Muscle of leg (tissue), 11 donors: ENCODE results near the gene EMD. TPM values are rescaled to one million over a fixed set of nuclear protein-coding genes. Genes with fewer than 3 reads are reported as not detected.

ENCODE experiments used
- DNase-seq: peaks from one replicate; pipeline ENCODE4 v3.0.0; 2013
- H3K27ac ChIP-seq: one replicate; pipeline ENCODE4 v1.5.1; 2013; ENCODE audit warnings: mild to moderate bottlenecking, low read length, control low read depth
- H3K27me3 ChIP-seq: one replicate; pipeline ENCODE4 v1.6.1; 2013; ENCODE audit warnings: low read length; ENCODE audit not compliant: control insufficient read depth, insufficient read depth
- H3K36me3 ChIP-seq: one replicate; pipeline ENCODE4 v1.6.1; 2013; ENCODE audit warnings: low read length; ENCODE audit not compliant: control insufficient read depth, insufficient read depth
- H3K4me1 ChIP-seq: one replicate; pipeline ENCODE4 v1.6.1; 2013; ENCODE audit warnings: low read length; ENCODE audit not compliant: control insufficient read depth, insufficient read depth
- H3K4me3 ChIP-seq: one replicate; pipeline ENCODE4 v1.5.1; 2013; ENCODE audit warnings: low read length, control low read depth
- H3K9me3 ChIP-seq: replicated peaks from 2 replicates; pipeline ENCODE4 v1.6.1; 2013; ENCODE audit warnings: low read depth, low read length; ENCODE audit not compliant: control insufficient read depth
- WGBS: methylation state at CpG from one replicate; pipeline ENCODE4 v1.1.5; 2013; ENCODE audit warnings: missing lambda C conversion rate; ENCODE audit not compliant: insufficient coverage; 5-methylcytosine and 5-hydroxymethylcytosine counted together
- polyA plus RNA-seq, 8 donors: library from polyadenylated mRNA; unstranded; fragments of 120-200 nt; gene quantifications; one replicate each; pipeline versions ENCODE4 v1.2.1 to v1.2.3, GENCODE V29; 2013; ENCODE audit warnings: inconsistent platforms in 1 of 8, low replicate concordance in 1 of 8; ENCODE audit not compliant: insufficient read length in 8 of 8, insufficient read depth in 1 of 8
- total RNA-seq: library from RNA; stranded (reverse); fragments of 120-200 nt; gene quantifications from one replicate; pipeline ENCODE4 v1.2.4, GENCODE V29; 2013

Gene EMD
- total and polyA plus RNA-seq, 9 donors = 8.7 to 66.7 (median 54.8) TPM

- no peaks in the 10 kb centered on the region for H3K27me3 ChIP-seq
- H3K4me1 ChIP-seq = no peaks in the 10 kb centered on the region
- no peak overlapping the region for H3K4me3 ChIP-seq
- H3K27ac ChIP-seq = no peak overlapping the region
- H3K36me3 ChIP-seq = peaks cover 99% of the 10 kb centered on the region
- 90% methylated on average over 10 of the region's 14 CpGs for WGBS
- no peak for DNase-seq
- no peaks in the 10 kb centered on the region for H3K9me3 ChIP-seq
Measured at GRCh38 chrX:154354013-154354412, 25.1 kb upstream of the EMD start.

DNA sequence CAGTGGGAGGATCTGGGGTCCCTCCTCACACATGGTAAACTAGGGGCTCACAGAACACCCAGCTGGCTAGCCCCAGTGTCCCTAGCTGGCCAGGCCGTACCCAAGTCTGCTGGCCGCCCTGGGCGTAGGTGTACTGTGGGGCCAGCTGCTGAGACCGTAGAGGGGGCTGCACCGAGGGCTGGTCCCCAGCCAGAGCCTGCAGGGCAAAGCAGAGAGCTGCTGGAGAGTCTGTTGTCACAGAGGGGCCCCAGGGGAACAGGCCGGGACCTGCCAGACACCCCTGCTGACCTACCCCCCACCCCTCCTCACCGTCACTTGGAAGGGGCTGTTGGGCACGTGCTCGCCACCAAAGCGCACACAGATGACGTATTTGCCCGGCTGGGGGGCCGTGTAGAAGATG is 24.6 kb upstream of the EMD start:
- H3K4me1 ChIP-seq = no peaks in the 10 kb centered on the region
- DNase-seq = no peak
- no peaks in the 10 kb centered on the region for H3K27me3 ChIP-seq
- no peaks in the 10 kb centered on the region for H3K9me3 ChIP-seq
- no peak overlapping the region for H3K4me3 ChIP-seq
- WGBS = 83% methylated on average over 13 of the region's 13 CpGs
- no peak overlapping the region for H3K27ac ChIP-seq
- peaks cover 98% of the 10 kb centered on the region for H3K36me3 ChIP-seq

DNA sequence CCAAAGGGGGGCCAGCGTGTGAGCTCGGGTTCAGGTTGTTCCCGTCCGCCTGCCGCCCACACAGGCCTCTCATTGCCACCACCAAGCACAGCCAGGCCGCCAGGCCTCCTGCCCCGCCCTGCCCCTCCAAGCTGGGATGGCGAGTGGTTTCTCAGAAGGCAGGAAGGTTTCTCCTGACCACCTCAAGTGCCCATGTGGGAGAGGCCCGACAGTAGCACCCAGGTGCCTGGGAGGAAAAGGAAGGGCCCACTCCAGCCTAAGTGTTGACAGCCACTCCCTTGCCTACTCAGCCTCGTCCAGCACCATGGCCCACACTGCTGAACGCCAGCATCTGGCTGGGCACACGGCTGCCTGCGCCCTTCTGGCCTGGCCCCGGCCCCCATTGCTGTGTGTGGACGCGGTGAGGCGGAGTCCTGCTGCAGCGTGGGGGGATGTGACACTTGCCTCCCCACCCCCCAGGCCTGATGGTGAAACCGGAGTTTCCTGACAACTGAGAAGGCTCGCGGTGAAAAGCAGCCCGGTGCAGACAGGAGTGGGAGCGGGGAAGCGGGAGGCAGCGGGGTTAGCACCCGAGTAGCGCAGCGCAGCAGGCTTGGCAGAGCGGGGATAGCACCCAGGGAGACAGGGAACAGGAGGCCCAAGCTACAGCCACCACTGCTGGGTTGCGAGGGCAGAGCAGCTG is 23.9 kb upstream of the EMD start:
- H3K4me1 ChIP-seq = no peaks in the 10 kb centered on the region
- no peaks in the 10 kb centered on the region for H3K27me3 ChIP-seq
- DNase-seq = no peak
- no peak overlapping the region for H3K4me3 ChIP-seq
- WGBS = 82% methylated on average over 25 of the region's 30 CpGs
- peaks cover 98% of the 10 kb centered on the region for H3K36me3 ChIP-seq
- no peaks in the 10 kb centered on the region for H3K9me3 ChIP-seq
- H3K27ac ChIP-seq = no peak overlapping the region

DNA sequence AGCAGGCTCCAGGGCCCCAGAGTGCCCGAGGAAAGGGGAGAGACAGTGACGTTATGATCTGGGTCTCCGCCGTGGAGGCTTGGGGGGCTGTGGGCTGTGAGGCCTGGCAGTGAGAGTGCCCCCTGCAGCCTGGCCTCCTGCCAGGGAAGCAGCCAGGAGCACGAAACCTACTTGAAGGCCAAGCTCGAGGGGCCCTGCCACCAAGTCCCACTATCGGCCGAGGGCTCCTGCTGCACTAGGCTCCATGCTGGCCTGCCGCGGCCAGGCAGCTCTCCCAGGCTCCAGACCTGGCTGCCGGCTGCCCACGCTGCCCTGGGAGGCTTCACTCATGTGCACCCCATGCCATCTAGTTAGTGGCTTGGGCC is 23.3 kb upstream of the EMD start:
- Histone ChIP-seq H3K9me3 (no peaks in the 10 kb centered on the region), H3K27me3 (no peaks in the 10 kb centered on the region), H3K36me3 (peaks cover 97% of the 10 kb centered on the region), H3K27ac (no peak overlapping the region), H3K4me1 (no peaks in the 10 kb centered on the region), H3K4me3 (no peak overlapping the region)
- WGBS = 82% methylated on average over 12 of the region's 12 CpGs
- no peak for DNase-seq

GRCh38 chrX:154356596-154356995 is 22.5 kb upstream of the EMD start:
- no peak for DNase-seq
- 73% methylated on average over 4 of the region's 13 CpGs for WGBS
- H3K36me3 ChIP-seq = peaks cover 95% of the 10 kb centered on the region
- H3K9me3 ChIP-seq = no peaks in the 10 kb centered on the region
- H3K27ac ChIP-seq = no peak overlapping the region
- no peak overlapping the region for H3K4me3 ChIP-seq
- no peaks in the 10 kb centered on the region for H3K4me1 ChIP-seq
- H3K27me3 ChIP-seq = no peaks in the 10 kb centered on the region

GRCh38 chrX:154357205-154357604 is 21.9 kb upstream of the EMD start:
- WGBS = 91% methylated on average over 27 of the region's 27 CpGs
- Histone ChIP-seq H3K4me1 (no peaks in the 10 kb centered on the region), H3K27me3 (no peaks in the 10 kb centered on the region), H3K36me3 (peaks cover 95% of the 10 kb centered on the region), H3K9me3 (no peaks in the 10 kb centered on the region), H3K4me3 (no peak overlapping the region), H3K27ac (no peak overlapping the region)
- DNase-seq = no peak

DNA sequence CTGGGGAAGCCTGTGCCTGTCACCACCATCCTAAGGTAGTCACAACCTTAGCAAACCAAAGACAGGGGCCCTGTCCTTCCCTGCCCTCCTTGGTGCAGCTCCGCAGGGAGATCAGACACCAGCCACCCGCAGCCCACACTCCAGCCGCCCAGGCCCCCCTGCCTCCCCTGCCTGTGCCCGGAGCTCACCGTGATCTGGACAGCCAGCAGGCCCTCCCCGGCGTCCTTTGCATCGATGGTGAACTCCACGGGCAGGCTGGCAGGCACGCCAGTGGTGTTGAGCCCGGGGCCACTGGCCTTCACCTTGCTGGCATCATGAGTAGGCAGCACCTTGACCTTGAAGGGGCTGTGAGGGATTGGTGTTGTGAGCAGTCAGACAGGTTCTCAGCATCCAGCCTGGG is 21.1 kb upstream of the EMD start:
- WGBS = 89% methylated on average over 10 of the region's 11 CpGs
- H3K9me3 ChIP-seq = no peaks in the 10 kb centered on the region
- no peak overlapping the region for H3K4me3 ChIP-seq
- peaks cover 95% of the 10 kb centered on the region for H3K36me3 ChIP-seq
- H3K27ac ChIP-seq = no peak overlapping the region
- no peaks in the 10 kb centered on the region for H3K4me1 ChIP-seq
- DNase-seq = no peak
- no peaks in the 10 kb centered on the region for H3K27me3 ChIP-seq

GRCh38 chrX:154358829-154359228 is 20.3 kb upstream of the EMD start:
- Histone ChIP-seq H3K4me3 (no peak overlapping the region), H3K36me3 (peaks cover 94% of the 10 kb centered on the region), H3K4me1 (no peaks in the 10 kb centered on the region), H3K9me3 (no peaks in the 10 kb centered on the region), H3K27ac (no peak overlapping the region), H3K27me3 (no peaks in the 10 kb centered on the region)
- DNase-seq = no peak
- 90% methylated on average over 6 of the region's 6 CpGs for WGBS

DNA sequence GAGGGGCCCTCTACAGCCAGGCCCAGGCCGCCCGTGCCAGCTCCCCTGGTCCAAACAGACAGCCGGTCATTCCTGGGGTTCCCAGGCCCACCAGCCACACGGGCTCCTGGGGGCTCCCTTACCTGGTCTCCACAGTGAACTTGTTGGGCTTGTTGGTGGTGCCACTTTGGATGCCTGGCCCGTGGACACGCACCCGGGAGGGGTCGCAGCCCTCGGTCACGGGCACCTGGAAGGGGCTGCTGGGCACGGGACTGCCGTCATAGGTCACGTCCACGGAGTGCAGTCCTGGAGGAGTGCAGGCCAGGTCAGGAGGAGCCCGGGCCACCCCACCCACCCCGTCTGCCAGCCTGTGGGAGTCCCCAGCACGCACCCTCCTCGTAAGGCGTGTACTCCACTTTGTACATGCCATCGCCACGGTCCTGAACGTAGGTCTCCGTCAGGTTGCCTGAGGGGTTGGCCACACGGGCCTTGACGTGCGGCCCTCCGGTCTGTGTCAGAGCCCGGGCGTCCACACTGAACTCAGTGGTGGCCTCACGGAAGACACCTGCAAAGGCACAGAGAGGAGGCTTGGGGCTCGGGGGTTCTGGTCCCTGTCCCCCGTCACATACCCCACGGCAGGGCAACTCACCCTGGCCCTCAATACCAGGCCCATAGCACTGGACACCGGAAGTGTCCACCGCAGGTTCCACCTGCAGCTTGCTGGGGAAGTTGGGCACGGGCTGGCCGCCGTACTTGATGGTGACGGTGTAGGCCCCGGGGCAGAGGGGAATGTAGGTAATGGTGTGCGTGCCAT is 19.5 kb upstream of the EMD start:
- Histone ChIP-seq H3K27ac (no peak overlapping the region), H3K4me1 (no peaks in the 10 kb centered on the region), H3K4me3 (no peak overlapping the region), H3K27me3 (no peaks in the 10 kb centered on the region), H3K9me3 (no peaks in the 10 kb centered on the region), H3K36me3 (peaks cover 94% of the 10 kb centered on the region)
- WGBS = 91% methylated on average over 30 of the region's 41 CpGs
- no peak for DNase-seq

DNA sequence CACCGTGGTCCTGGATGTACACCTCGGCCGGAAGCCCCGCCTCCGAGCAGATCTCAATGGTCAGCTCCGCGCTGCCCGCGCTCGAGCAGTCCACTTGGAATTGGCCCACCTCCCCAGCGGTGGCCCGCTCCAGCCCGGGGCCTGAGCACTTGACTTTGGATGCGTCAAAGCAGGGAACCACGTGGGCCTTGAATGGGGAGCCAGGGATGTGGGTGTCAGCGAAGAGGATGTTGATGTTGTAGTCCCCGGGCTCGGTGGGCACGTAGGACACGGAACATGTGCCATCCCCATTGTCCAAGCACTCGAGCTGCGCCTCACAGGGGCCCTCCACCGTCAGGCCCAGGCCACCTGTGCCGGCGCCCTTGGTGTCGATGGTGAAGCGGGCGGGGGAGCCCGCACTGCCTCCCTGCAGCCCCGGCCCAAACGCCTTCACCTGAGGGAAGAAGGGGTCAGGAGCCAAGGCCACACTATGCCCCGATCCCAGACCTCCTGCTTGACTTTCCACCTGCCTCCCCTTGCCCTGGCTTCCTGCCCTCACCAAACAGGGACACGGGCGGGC is 18.9 kb upstream of the EMD start:
- 89% methylated on average over 33 of the region's 34 CpGs for WGBS
- Histone ChIP-seq H3K9me3 (no peaks in the 10 kb centered on the region), H3K4me3 (no peak overlapping the region), H3K4me1 (no peaks in the 10 kb centered on the region), H3K27ac (no peak overlapping the region), H3K36me3 (peaks cover 93% of the 10 kb centered on the region), H3K27me3 (no peaks in the 10 kb centered on the region)
- DNase-seq = no peak
